Heart left ventricle (tissue), 13 donors: ENCODE results near the gene APOLD1.

Experiments
- CTCF ChIP-seq, 12 donors: fragments of 200-600 bp; sonication (generic) in 4 of 12; IDR thresholded peaks; one replicate each; pipeline versions ENCODE4 v1.5.0 to v1.8.0; 2018 to 2022; ENCODE audit warnings: antibody characterized with exemption in 12 of 12, mild to moderate bottlenecking in 5 of 12
- POLR2A ChIP-seq, 2 donors: fragments of 450-650 bp; IDR thresholded peaks; one replicate each; pipeline ENCODE4 v1.6.1; 2017; ENCODE audit warnings: antibody characterized with exemption in 2 of 2, mild to moderate bottlenecking in 2 of 2, moderate library complexity in 2 of 2
- donor health status: ischemic (EF 13 %, LVEDD 7.1; RV severe dilation, severe dysfunction).
- donor health status: DM: no; HTN: yes; CAD: no.
- donor health status: DM: no; HTN: no; CAD: no.
- donor health status: ischemic (EF 25% LVEDD 6.9; RV normal size, moderate dysfunction).
- donor health status: ischemic (EF 25% LVEDD 5.7; RV mildly dilated, moderate dysfunction).
- donor health status: ischemic (EF 35%, LVEDD 5.7; RV mildly dilated, moderate dysfunction).
- donor health status: nonischemic (EF 11% LVEDD 7.7; RV severe dilation, severe dysfunction).
- donor health status: DM: yes; HTN: yes; CAD: no.
- donor health status: PGD.
- donor health status: ischemic (EF 29% LVEDD 5.4; RV normal size, mild dysfunction).
- donor health status: nonischemic (EF 23%, LVEDD 6.1; RV moderate dilation, normal function).

GRCh38 chr12:12799163-12799920 lies 13.9 kb downstream of the APOLD1 start:
- no peak for TF ChIP-seq CTCF (IDR thresholded peaks at IDR 0.05)
- TF ChIP-seq POLR2A (IDR thresholded peaks at IDR 0.05) = no peak
